Type B pancreatic cell (in vitro differentiated cells): Measurements from ENCODE around the gene IGF2R. TPM values are rescaled to one million over a fixed set of nuclear protein-coding genes. Genes with fewer than 3 reads are reported as not detected.
"Not testable (repeated sequence)": the region's sequence is repeated elsewhere in the genome, so short reads cannot be mapped to it uniquely, and the experiment has no call there.

Experiments
- DNase-seq: peaks from one replicate; pipeline ENCODE4 v3.0.0; 2021; ENCODE audit warnings: mixed read lengths; ENCODE audit not compliant: unreplicated experiment; ENCODE audit errors: extremely low spot score
- H3K27ac Mint-ChIP-seq: 2 replicates; pipeline ENCODE4 v1.8.0; 2021; ENCODE audit warnings: mild to moderate bottlenecking, mixed read lengths
- H3K27me3 Mint-ChIP-seq: 2 replicates; pipeline ENCODE4 v1.8.0; 2021; ENCODE audit warnings: mixed read lengths
- H3K36me3 Mint-ChIP-seq: 2 replicates; pipeline ENCODE4 v1.8.0; 2021; ENCODE audit warnings: mixed read lengths
- H3K4me1 Mint-ChIP-seq: one replicate; pipeline ENCODE4 v1.8.0; 2021; ENCODE audit warnings: mixed read lengths; ENCODE audit not compliant: unreplicated experiment
- H3K4me3 Mint-ChIP-seq: 2 replicates; pipeline ENCODE4 v1.8.0; 2021; ENCODE audit warnings: mild to moderate bottlenecking, mixed read lengths
- H3K9me3 Mint-ChIP-seq: 2 replicates; pipeline ENCODE4 v1.8.0; 2021; ENCODE audit warnings: mixed read lengths
- total RNA-seq: library from RNA; stranded (reverse); gene quantifications from 2 replicates; pipeline ENCODE4 v1.2.1, GENCODE V29; 2021; ENCODE audit warnings: low replicate concordance
- TF ChIP-seq, protein P1 (sequence below): fragments of 200-600 bp; sonication (generic); conservative IDR thresholded peaks from 2 replicates; pipeline ENCODE4 v1.5.0; 2021; ENCODE audit warnings: antibody characterized with exemption, mild to moderate bottlenecking

The IGF2R gene
- total RNA-seq, 1 donor from 2014 or later: 79.8 TPM

DNA sequence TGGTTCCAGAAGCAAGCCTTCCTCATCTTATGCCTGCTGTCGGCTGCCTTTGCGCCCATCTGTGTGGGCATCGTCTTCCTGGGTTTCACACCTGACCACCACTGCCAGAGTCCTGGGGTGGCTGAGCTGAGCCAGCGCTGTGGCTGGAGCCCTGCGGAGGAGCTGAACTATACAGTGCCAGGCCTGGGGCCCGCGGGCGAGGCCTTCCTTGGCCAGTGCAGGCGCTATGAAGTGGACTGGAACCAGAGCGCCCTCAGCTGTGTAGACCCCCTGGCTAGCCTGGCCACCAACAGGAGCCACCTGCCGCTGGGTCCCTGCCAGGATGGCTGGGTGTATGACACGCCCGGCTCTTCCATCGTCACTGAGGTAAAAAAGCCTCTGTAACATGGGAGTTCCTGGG is 153.1 kb downstream of the IGF2R start:
- Mint-ChIP-seq H3K27ac (no peak overlapping the region), H3K4me1 (no peaks in the 10 kb centered on the region), H3K36me3 (peaks cover 12% of the 10 kb centered on the region), H3K27me3 (no peaks in the 10 kb centered on the region), H3K4me3 (no peak overlapping the region), H3K9me3 (no peaks in the 10 kb centered on the region)
- peak; percentile 54 for DNase-seq
- TF ChIP-seq, protein P1, sequence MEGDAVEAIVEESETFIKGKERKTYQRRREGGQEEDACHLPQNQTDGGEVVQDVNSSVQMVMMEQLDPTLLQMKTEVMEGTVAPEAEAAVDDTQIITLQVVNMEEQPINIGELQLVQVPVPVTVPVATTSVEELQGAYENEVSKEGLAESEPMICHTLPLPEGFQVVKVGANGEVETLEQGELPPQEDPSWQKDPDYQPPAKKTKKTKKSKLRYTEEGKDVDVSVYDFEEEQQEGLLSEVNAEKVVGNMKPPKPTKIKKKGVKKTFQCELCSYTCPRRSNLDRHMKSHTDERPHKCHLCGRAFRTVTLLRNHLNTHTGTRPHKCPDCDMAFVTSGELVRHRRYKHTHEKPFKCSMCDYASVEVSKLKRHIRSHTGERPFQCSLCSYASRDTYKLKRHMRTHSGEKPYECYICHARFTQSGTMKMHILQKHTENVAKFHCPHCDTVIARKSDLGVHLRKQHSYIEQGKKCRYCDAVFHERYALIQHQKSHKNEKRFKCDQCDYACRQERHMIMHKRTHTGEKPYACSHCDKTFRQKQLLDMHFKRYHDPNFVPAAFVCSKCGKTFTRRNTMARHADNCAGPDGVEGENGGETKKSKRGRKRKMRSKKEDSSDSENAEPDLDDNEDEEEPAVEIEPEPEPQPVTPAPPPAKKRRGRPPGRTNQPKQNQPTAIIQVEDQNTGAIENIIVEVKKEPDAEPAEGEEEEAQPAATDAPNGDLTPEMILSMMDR: no peak

DNA sequence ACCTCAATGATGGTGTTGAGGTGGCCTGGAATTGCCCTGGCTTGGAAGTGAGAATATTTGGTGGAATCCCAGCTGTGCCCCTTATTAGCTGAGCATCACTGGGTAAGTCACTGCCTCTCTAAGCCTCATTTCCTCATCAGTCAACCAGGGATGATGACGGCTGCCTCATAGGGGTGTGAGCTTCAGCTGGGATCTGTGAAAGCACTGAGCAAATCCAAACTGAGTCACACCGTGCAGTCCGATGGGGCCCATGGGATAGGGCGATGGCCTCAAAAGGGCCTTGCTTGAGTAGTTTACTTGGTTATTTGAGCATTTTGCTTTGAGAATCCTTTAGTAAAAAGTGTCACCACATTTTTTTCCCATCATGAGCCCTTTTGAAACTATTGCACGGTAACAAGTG is 153.9 kb downstream of the IGF2R start:
- no peak for DNase-seq
- Mint-ChIP-seq H3K9me3 (no peaks in the 10 kb centered on the region), H3K4me3 (no peak overlapping the region), H3K4me1 (no peaks in the 10 kb centered on the region), H3K27me3 (no peaks in the 10 kb centered on the region), H3K27ac (no peak overlapping the region), H3K36me3 (peaks cover 15% of the 10 kb centered on the region)
- TF ChIP-seq, protein P1: no peak

- Mint-ChIP-seq H3K27me3 (no peaks in the 10 kb centered on the region), H3K36me3 (peaks cover 15% of the 10 kb centered on the region), H3K4me3 (no peak overlapping the region), H3K9me3 (no peaks in the 10 kb centered on the region), H3K27ac (no peak overlapping the region), H3K4me1 (no peaks in the 10 kb centered on the region)
- TF ChIP-seq, protein P1: no peak
- DNase-seq: no peak
Observed at GRCh38 chr6:160124007-160124406, 155.1 kb downstream of the IGF2R start.

- DNase-seq: no peak
- no peak overlapping the region for H3K4me3 Mint-ChIP-seq
- H3K36me3 Mint-ChIP-seq: peaks cover 14% of the 10 kb centered on the region
- H3K27me3 Mint-ChIP-seq: no peaks in the 10 kb centered on the region
- H3K4me1 Mint-ChIP-seq: no peaks in the 10 kb centered on the region
- TF ChIP-seq, protein P1: no peak
- H3K9me3 Mint-ChIP-seq: no peaks in the 10 kb centered on the region
- no peak overlapping the region for H3K27ac Mint-ChIP-seq
Observed at GRCh38 chr6:160124605-160125004, 155.7 kb downstream of the IGF2R start.

DNA sequence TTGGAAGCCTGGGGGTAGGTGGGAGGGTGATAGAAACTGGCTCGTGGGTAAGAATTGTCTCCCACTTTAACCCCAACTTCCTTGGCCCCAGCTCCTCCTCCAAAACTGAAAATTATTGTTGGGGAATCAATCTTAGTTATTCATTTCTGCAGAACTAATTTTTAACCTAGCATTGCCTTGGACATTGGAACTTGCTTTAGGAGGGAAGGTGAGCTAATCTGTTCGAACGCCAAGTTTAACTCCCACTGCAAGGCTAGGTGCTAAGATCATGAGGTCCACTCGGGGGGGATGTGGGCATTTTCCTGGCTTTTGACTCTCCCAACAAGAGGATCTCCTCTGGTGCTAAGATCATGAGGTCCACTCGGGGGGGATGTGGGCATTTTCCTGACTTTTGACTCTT is 156.2 kb downstream of the IGF2R start:
- not testable (repeated sequence) for H3K4me1 Mint-ChIP-seq, DNase-seq, H3K27me3 Mint-ChIP-seq, H3K9me3 Mint-ChIP-seq, H3K27ac Mint-ChIP-seq, H3K4me3 Mint-ChIP-seq
- peaks cover 14% of the 10 kb centered on the region for H3K36me3 Mint-ChIP-seq

DNA sequence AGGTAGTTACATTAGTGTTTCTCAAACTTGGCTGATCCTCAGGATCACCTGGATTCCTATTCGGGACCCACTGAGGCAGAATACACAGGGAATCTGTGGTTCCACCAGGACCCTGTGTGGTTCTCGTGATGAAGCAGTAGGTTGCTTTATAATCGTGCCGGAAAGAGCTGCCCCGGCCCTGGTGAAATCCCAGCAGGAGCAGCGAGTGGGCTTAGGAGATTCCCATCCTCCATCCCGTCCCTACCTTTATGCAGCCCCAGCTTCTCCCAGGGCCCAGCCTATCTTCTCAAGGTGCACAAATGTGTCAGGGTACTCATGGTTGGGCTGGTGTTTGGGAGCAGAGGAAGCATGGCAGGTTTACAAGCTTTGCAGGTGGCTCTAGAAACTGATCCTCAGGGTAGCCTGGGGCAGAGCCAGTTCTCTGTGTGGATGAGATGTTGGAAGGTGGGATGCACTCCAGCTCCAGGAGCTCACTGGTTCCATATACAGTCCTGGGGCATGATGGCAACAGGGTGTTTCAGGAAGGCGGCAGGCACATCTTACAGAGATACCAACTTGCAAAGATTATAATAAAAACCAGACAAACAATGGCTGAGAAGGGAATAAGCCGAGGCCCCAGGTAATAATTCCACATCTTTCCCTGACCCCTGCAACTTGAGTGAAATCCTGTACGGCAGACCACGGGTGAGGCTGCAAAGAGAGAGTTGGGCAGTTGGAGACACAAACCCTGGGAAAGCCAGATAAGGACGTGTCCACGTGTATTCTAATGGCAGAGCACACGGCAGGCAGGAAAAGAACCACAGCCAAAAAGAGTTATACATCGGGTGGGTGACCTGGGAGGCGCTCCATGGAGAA is 158.6 kb downstream of the IGF2R start:
- Mint-ChIP-seq H3K27ac (no peak overlapping the region), H3K4me1 (no peaks in the 10 kb centered on the region), H3K27me3 (no peaks in the 10 kb centered on the region), H3K36me3 (peaks cover 20% of the 10 kb centered on the region), H3K4me3 (no peak overlapping the region), H3K9me3 (no peaks in the 10 kb centered on the region)
- TF ChIP-seq, protein P1: no peak
- no peak for DNase-seq
